Measurements from ENCODE around the gene OR7G2.
"Not testable (repeated sequence)": the region's sequence is repeated elsewhere in the genome, so short reads cannot be mapped to it uniquely, and the experiment has no call there.

Gene OR7G2

GRCh38 chr19:9057505-9058258 is 49.6 kb downstream of the OR7G2 start:
- WGBS, 2 experiments = 91 to 93% methylated on average over 4 of the region's 4 CpGs
- H3K36me3 ChIP-seq (ENCODE audit: control insufficient read depth, insufficient read depth, low read length) = no peaks in the 10 kb centered on the region
- no peaks in the 10 kb centered on the region for H3K4me1 ChIP-seq (ENCODE audit: control insufficient read depth, insufficient read depth, low read length)
- H3K9me3 ChIP-seq (ENCODE audit: control insufficient read depth, low read length) = no peaks in the 10 kb centered on the region
- H3K4me3 ChIP-seq (ENCODE audit: insufficient read depth, low read depth, low read length) = no peak overlapping the region
- H3K27me3 ChIP-seq (ENCODE audit: control insufficient read depth, insufficient read depth, low read length, poor library complexity, severe bottlenecking) = no peaks in the 10 kb centered on the region
- H3K27ac ChIP-seq (ENCODE audit: insufficient read depth, low read depth, low read length, poor library complexity, severe bottlenecking) = no peak overlapping the region

GRCh38 chr19:9056131-9056530 is 51.1 kb downstream of the OR7G2 start:
- not testable (repeated sequence) for H3K27ac ChIP-seq (ENCODE audit: insufficient read depth, low read depth, low read length, poor library complexity, severe bottlenecking)
- 91 to 95% methylated on average over 9 of the region's 9 CpGs for WGBS, 2 experiments

GRCh38 chr19:9054765-9055164 is 52.5 kb downstream of the OR7G2 start:
- Histone ChIP-seq H3K4me1 (ENCODE audit: control insufficient read depth, insufficient read depth, low read length) (no peaks in the 10 kb centered on the region), H3K9me3 (ENCODE audit: control insufficient read depth, low read length) (no peaks in the 10 kb centered on the region), H3K4me3 (ENCODE audit: insufficient read depth, low read depth, low read length) (no peak overlapping the region), H3K36me3 (ENCODE audit: control insufficient read depth, insufficient read depth, low read length) (no peaks in the 10 kb centered on the region), H3K27ac (ENCODE audit: insufficient read depth, low read depth, low read length, poor library complexity, severe bottlenecking) (peak overlapping the region; percentile 50), H3K27me3 (ENCODE audit: control insufficient read depth, insufficient read depth, low read length, poor library complexity, severe bottlenecking) (no peaks in the 10 kb centered on the region)
- 2 to 6% methylated on average over 5 to 8 of the region's 8 CpGs for WGBS, 2 experiments

More at GRCh38 chr19:9056131-9056530, 51.1 kb downstream of the OR7G2 start:
- not testable (repeated sequence) for H3K36me3 ChIP-seq (ENCODE audit: control insufficient read depth, insufficient read depth, low read length); H3K4me3 ChIP-seq (ENCODE audit: insufficient read depth, low read depth, low read length); H3K4me1 ChIP-seq (ENCODE audit: control insufficient read depth, insufficient read depth, low read length); H3K9me3 ChIP-seq (ENCODE audit: control insufficient read depth, low read length); H3K27me3 ChIP-seq (ENCODE audit: control insufficient read depth, insufficient read depth, low read length, poor library complexity, severe bottlenecking)

- no peaks in the 10 kb centered on the region for H3K4me1 ChIP-seq (ENCODE audit: control insufficient read depth, insufficient read depth, low read length)
- H3K4me3 ChIP-seq (ENCODE audit: insufficient read depth, low read depth, low read length) = no peak overlapping the region
- no peaks in the 10 kb centered on the region for H3K9me3 ChIP-seq (ENCODE audit: control insufficient read depth, low read length)
- H3K27me3 ChIP-seq (ENCODE audit: control insufficient read depth, insufficient read depth, low read length, poor library complexity, severe bottlenecking) = no peaks in the 10 kb centered on the region
- no peaks in the 10 kb centered on the region for H3K36me3 ChIP-seq (ENCODE audit: control insufficient read depth, insufficient read depth, low read length)
- 85 to 88% methylated on average over 8 of the region's 8 CpGs for WGBS, 2 experiments
- no peak overlapping the region for H3K27ac ChIP-seq (ENCODE audit: insufficient read depth, low read depth, low read length, poor library complexity, severe bottlenecking)
Measured at GRCh38 chr19:9054207-9054606, 53.1 kb downstream of the OR7G2 start.

GRCh38 chr19:9053674-9054073 is 53.6 kb downstream of the OR7G2 start:
- H3K27ac ChIP-seq (ENCODE audit: insufficient read depth, low read depth, low read length, poor library complexity, severe bottlenecking); H3K9me3 ChIP-seq (ENCODE audit: control insufficient read depth, low read length); H3K4me1 ChIP-seq (ENCODE audit: control insufficient read depth, insufficient read depth, low read length); H3K36me3 ChIP-seq (ENCODE audit: control insufficient read depth, insufficient read depth, low read length); H3K4me3 ChIP-seq (ENCODE audit: insufficient read depth, low read depth, low read length); H3K27me3 ChIP-seq (ENCODE audit: control insufficient read depth, insufficient read depth, low read length, poor library complexity, severe bottlenecking): not testable (repeated sequence)
- WGBS, 2 experiments = 93 to 97% methylated on average over 6 of the region's 6 CpGs

- Histone ChIP-seq H3K4me3 (ENCODE audit: insufficient read depth, low read depth, low read length) (no peak overlapping the region), H3K36me3 (ENCODE audit: control insufficient read depth, insufficient read depth, low read length) (no peaks in the 10 kb centered on the region), H3K27me3 (ENCODE audit: control insufficient read depth, insufficient read depth, low read length, poor library complexity, severe bottlenecking) (no peaks in the 10 kb centered on the region), H3K4me1 (ENCODE audit: control insufficient read depth, insufficient read depth, low read length) (no peaks in the 10 kb centered on the region), H3K9me3 (ENCODE audit: control insufficient read depth, low read length) (no peaks in the 10 kb centered on the region), H3K27ac (ENCODE audit: insufficient read depth, low read depth, low read length, poor library complexity, severe bottlenecking) (no peak overlapping the region)
- WGBS, 2 experiments = 92% methylated on average over 4 of the region's 4 CpGs
Measured at GRCh38 chr19:9052894-9053293, 54.4 kb downstream of the OR7G2 start.

Measured in ectodermal cell (in vitro differentiated cells).